GM13976 (cell line): ENCODE measurements around the gene ST6GALNAC6.
"Not testable (repeated sequence)": the region's sequence is repeated elsewhere in the genome, so short reads cannot be mapped to it uniquely, and the experiment has no call there.

Source experiments
- DNase-seq: peaks from one replicate; pipeline ENCODE4 v3.0.0; 2012; ENCODE audit warnings: low spot score
- CTCF ChIP-seq: IDR thresholded peaks from 2 replicates; pipeline ENCODE4 v1.5.1; 2012; ENCODE audit warnings: borderline replicate concordance, mild to moderate bottlenecking; ENCODE audit not compliant: insufficient read depth; ENCODE audit errors: extremely low read depth, missing control alignments, control extremely low read depth
- in situ Hi-C: fragments of 300-500 bp; cut with MboI; formaldehyde crosslinking; loops from one replicate; pipeline ENCODE4 v1.12.0; 2022; ENCODE audit warnings: low sequenced_read_pairs, mixed read lengths, inconsistent platforms; ENCODE audit not compliant: unreplicated experiment

Gene ST6GALNAC6

GRCh38 chr9:127850286-127850830 lies 49.0 kb downstream of the ST6GALNAC6 start:
- in situ Hi-C loops: no loop called here
- TF ChIP-seq CTCF: no peak
- DNase-seq: no peak

GRCh38 chr9:127848756-127849504 lies 50.5 kb downstream of the ST6GALNAC6 start:
- no peak for TF ChIP-seq CTCF
- DNase-seq: no peak
- in situ Hi-C loops: no loop called here

DNA sequence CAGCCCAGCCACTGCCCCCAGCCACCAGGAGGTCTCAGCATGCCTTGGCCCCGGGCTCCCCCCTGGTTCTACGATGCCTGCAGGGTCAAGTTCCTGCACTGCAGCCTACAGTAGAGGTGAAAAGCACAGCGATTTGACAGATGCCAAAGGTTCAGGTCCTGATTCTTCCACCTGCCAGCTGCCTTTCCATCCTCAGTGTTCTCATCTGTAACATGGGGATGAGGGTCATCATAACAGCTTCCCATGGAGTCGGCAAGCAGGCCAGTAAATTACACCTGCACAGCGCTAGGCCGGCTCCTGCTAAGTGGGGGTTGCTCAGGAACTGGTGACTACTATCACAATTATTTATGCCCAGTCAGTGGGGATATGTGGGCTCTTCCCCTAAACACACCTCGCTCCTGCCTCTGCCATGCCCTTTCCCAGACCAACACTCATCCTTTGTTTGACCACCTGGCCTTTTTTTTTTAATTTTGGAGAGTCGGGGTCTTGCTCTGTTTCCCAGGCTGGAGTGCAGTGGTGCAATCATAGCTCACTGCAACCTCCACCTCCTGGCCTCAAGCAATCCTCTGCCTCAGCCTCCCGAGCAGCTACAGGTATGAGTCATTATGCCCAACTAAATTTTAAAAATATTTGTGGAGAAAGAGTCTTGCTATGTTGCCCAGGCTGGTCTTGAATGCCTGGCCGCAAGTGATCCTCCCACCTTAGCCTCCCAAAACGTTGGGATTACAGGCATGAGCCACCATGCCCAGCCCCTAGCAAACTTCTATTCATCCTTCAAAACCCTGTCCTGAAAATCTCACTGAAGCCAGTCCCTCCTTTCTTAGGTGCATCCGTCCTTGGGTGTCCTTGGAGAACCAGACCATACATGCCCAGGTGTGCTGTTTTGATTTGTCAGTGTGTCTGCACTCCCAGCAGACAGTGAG lies 51.3 kb downstream of the ST6GALNAC6 start:
- TF ChIP-seq CTCF: no peak
- no peak for DNase-seq
- in situ Hi-C loops: no loop called here

DNA sequence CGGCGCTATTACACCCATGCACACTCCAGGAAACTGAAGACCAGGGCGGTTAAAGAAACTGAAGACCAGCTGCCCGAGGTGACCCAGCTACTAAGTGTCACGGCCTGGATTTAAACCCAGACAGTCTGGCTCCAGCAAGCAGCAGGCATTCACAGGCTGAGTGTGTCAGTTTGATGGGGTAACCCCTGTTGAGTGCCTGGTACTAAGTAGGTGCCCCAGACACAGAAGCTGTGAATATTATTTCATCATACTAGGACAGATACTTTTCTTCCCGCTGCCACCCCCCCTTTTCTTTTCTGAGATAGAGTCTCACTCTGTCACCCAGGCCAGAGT lies 52.3 kb downstream of the ST6GALNAC6 start:
- in situ Hi-C loops: no loop called here
- DNase-seq: no peak
- TF ChIP-seq CTCF: no peak

GRCh38 chr9:127846443-127847177 lies 52.8 kb downstream of the ST6GALNAC6 start:
- DNase-seq: no peak
- no peak for TF ChIP-seq CTCF
- in situ Hi-C loops: no loop called here

- DNase-seq, in situ Hi-C loops: not testable (repeated sequence)
Observed at GRCh38 chr9:127845619-127846018, 53.8 kb downstream of the ST6GALNAC6 start.
